H1 (cell line): Measurements from ENCODE around the gene TDRD5. TPM values are rescaled to one million over a fixed set of nuclear protein-coding genes. Genes with fewer than 3 reads are reported as not detected.

Source experiments
- CTCF ChIA-PET: fragments of 300-600 bp; sonication (Branson Sonifier 250); formaldehyde crosslinking; loops from one replicate; lab custom pipeline; 2021; ENCODE audit not compliant: partially characterized antibody; lab: Charles Lee
- POLR2A ChIA-PET: fragments of 300-600 bp; sonication (Branson Sonifier 250); formaldehyde crosslinking; loops from one replicate; lab custom pipeline; 2021; ENCODE audit warnings: inconsistent platforms; ENCODE audit not compliant: partially characterized antibody; lab: Charles Lee
- DNase-seq, 2 experiments: peaks; one replicate each; pipeline versions ENCODE4 v3.0.0 to v3.0.0-alpha.2; 2010 to 2022; ENCODE audit warnings: low spot score in 2 of 2, low read depth in 1 of 2, mixed read lengths in 1 of 2
- FAIRE-seq: peaks from 2 replicates; lab custom pipeline; 2011; peaks lifted over from hg19 to GRCh38; lab: Jason Lieb, UNC
- H2AFZ ChIP-seq: 2 replicates; pipeline ENCODE4 v1.8.1; 2012; ENCODE audit warnings: low read length, inconsistent platforms
- H2AK5ac ChIP-seq: 2 replicates; pipeline ENCODE4 v1.6.1; 2013; ENCODE audit warnings: low read depth, low read length
- H2BK120ac ChIP-seq: replicated peaks from 2 replicates; pipeline ENCODE3; 2013; ENCODE audit warnings: low read depth, low read length, inconsistent platforms
- H2BK12ac ChIP-seq: 2 replicates; pipeline ENCODE4 v1.6.1; 2013; ENCODE audit warnings: low read depth, low read length
- H2BK15ac ChIP-seq: 2 replicates; pipeline ENCODE4 v1.6.1; 2013; ENCODE audit warnings: low read length
- H2BK20ac ChIP-seq: 2 replicates; pipeline ENCODE4 v1.6.1; 2013; ENCODE audit warnings: low read length
- H2BK5ac ChIP-seq: 2 replicates; pipeline ENCODE4 v1.6.1; 2013; ENCODE audit warnings: low read depth, low read length
- H3K14ac ChIP-seq: 2 replicates; pipeline ENCODE4 v1.6.1; 2013; ENCODE audit warnings: inconsistent platforms; ENCODE audit not compliant: insufficient read length
- H3K18ac ChIP-seq: 2 replicates; pipeline ENCODE4 v1.6.1; 2013; ENCODE audit warnings: low read length; ENCODE audit errors: extremely low read depth
- H3K23ac ChIP-seq: 2 replicates; pipeline ENCODE4 v1.6.1; 2013; ENCODE audit warnings: inconsistent platforms; ENCODE audit not compliant: insufficient read length
- H3K23me2 ChIP-seq: 2 replicates; pipeline ENCODE4 v1.6.1; 2013; ENCODE audit warnings: low read depth, low read length
- H3K27ac ChIP-seq: 2 replicates; pipeline ENCODE4 v1.6.1; 2011; ENCODE audit warnings: low read depth, low read length, inconsistent platforms
- H3K27me3 ChIP-seq, 4 experiments: replicated peaks in 1 of 4; 1 replicate in 1 of 4; 2 replicates in 3 of 4; pipeline versions ENCODE4 v1.6.1 to v1.8.1; 2011 to 2013; ENCODE audit warnings: low read length in 3 of 4, mild to moderate bottlenecking in 3 of 4, inconsistent platforms in 2 of 4, mixed read lengths in 2 of 4, moderate library complexity in 1 of 4; ENCODE audit not compliant: control insufficient read depth in 3 of 4, insufficient read depth in 3 of 4; ENCODE audit errors: extremely low read depth in 1 of 4
- H3K36me3 ChIP-seq, 4 experiments: 2 replicates each; pipeline versions ENCODE4 v1.6.1 to v1.8.1; 2011 to 2013; ENCODE audit warnings: mild to moderate bottlenecking in 4 of 4, low read length in 3 of 4, moderate library complexity in 2 of 4, control low read depth in 1 of 4, inconsistent platforms in 1 of 4; ENCODE audit not compliant: insufficient read depth in 4 of 4, control insufficient read depth in 2 of 4
- H3K4ac ChIP-seq: replicated peaks from 2 replicates; pipeline ENCODE3; 2013; ENCODE audit warnings: low read length, low read depth, mixed read lengths, inconsistent platforms; ENCODE audit not compliant: insufficient read length
- H3K4me1 ChIP-seq, 4 experiments: replicated peaks in 1 of 4; 1 replicate in 1 of 4; 2 replicates in 3 of 4; pipeline versions ENCODE4 v1.6.1 to v1.8.1; 2011 to 2013; ENCODE audit warnings: low read length in 3 of 4, inconsistent platforms in 2 of 4, mixed read lengths in 1 of 4; ENCODE audit not compliant: insufficient read depth in 4 of 4, control insufficient read depth in 3 of 4
- H3K4me2 ChIP-seq, 2 experiments: 2 replicates each; pipeline versions ENCODE4 v1.6.1 to v1.8.1; 2011 to 2013; ENCODE audit warnings: low read depth in 2 of 2, low read length in 2 of 2, control low read depth in 1 of 2, inconsistent platforms in 1 of 2, mild to moderate bottlenecking in 1 of 2; ENCODE audit not compliant: insufficient read depth in 1 of 2
- H3K4me3 ChIP-seq, 4 experiments: fragments of 200-600, 300-600 bp in 1 of 4; sonication (generic), shearing (Covaris generic), sonication (Bioruptor Twin) in 1 of 4; 2 replicates each; pipeline versions ENCODE4 v1.5.1 to v1.8.1; 2011 to 2016; ENCODE audit warnings: low read length in 4 of 4, low read depth in 3 of 4, control low read depth in 2 of 4, inconsistent platforms in 2 of 4, mild to moderate bottlenecking in 2 of 4, mixed read lengths in 1 of 4, moderate library complexity in 1 of 4; ENCODE audit not compliant: insufficient read depth in 2 of 4; ENCODE audit errors: extremely low read depth in 1 of 4
- H3K56ac ChIP-seq: replicated peaks from 2 replicates; pipeline ENCODE3; 2013; ENCODE audit warnings: low read depth, mild to moderate bottlenecking, mixed read lengths, low read length, inconsistent platforms; ENCODE audit not compliant: insufficient read length
- H3K79me1 ChIP-seq: 2 replicates; pipeline ENCODE4 v1.6.1; 2013; ENCODE audit warnings: low read depth, low read length, control low read depth
- H3K79me2 ChIP-seq, 2 experiments: 2 replicates each; pipeline versions ENCODE4 v1.6.1 to v1.8.1; 2012 to 2013; ENCODE audit warnings: low read length in 2 of 2, mild to moderate bottlenecking in 2 of 2, inconsistent platforms in 1 of 2; ENCODE audit not compliant: insufficient read depth in 2 of 2, control insufficient read depth in 1 of 2
- H3K9ac ChIP-seq, 4 experiments: replicated peaks in 1 of 4; 1 replicate in 1 of 4; 2 replicates in 3 of 4; pipeline versions ENCODE4 v1.6.1 to v1.8.1; 2011 to 2013; ENCODE audit warnings: low read depth in 3 of 4, low read length in 3 of 4, control low read depth in 2 of 4, mild to moderate bottlenecking in 2 of 4, moderate library complexity in 2 of 4, inconsistent platforms in 1 of 4; ENCODE audit errors: extremely low read depth in 1 of 4
- H3K9me3 ChIP-seq, 2 experiments: 2 replicates each; pipeline versions ENCODE4 v1.6.1 to v1.8.1; 2012 to 2013; ENCODE audit warnings: mild to moderate bottlenecking in 2 of 2, moderate library complexity in 2 of 2, control low read depth in 1 of 2, inconsistent platforms in 1 of 2, low read depth in 1 of 2, low read length in 1 of 2, mixed read lengths in 1 of 2; ENCODE audit not compliant: insufficient read depth in 2 of 2
- H4K20me1 ChIP-seq, 2 experiments: replicated peaks in 1 of 2; 2 replicates each; pipeline versions ENCODE3 to v1.8.1; 2011 to 2013; ENCODE audit warnings: inconsistent platforms in 2 of 2, low read length in 2 of 2, mild to moderate bottlenecking in 1 of 2; ENCODE audit not compliant: insufficient read depth in 2 of 2, control insufficient read depth in 1 of 2
- H4K5ac ChIP-seq: 2 replicates; pipeline ENCODE4 v1.6.1; 2013; ENCODE audit warnings: low read length, low read depth, mixed read lengths, inconsistent platforms; ENCODE audit not compliant: insufficient read length
- H4K8ac ChIP-seq: 2 replicates; pipeline ENCODE4 v1.8.0; 2013; ENCODE audit warnings: mild to moderate bottlenecking, moderate library complexity, low read length, inconsistent platforms; ENCODE audit not compliant: insufficient read depth; ENCODE audit errors: extremely low read depth
- H4K91ac ChIP-seq: replicated peaks from 2 replicates; pipeline ENCODE3; 2013; ENCODE audit warnings: low read length, mixed read lengths, inconsistent platforms; ENCODE audit not compliant: insufficient read length
- ASH2L ChIP-seq: fragments of 200-600, 300-600 bp; sonication (generic); IDR thresholded peaks from one replicate; pipeline ENCODE4 v1.7.1; 2017; ENCODE audit warnings: low read length
- BCL11A ChIP-seq, 2 experiments: IDR thresholded peaks; one replicate each; pipeline ENCODE4 v1.6.1; 2011; ENCODE audit warnings: low read depth in 2 of 2, low read length in 2 of 2, mild to moderate bottlenecking in 2 of 2
- EZH2 ChIP-seq: fragments of 200-600 bp; sonication (generic); IDR thresholded peaks from 2 replicates; pipeline ENCODE4 v1.7.1; 2012; ENCODE audit warnings: low read depth, mild to moderate bottlenecking, moderate library complexity, low read length, inconsistent platforms; ENCODE audit not compliant: severe bottlenecking
- HDAC6 ChIP-seq: IDR thresholded peaks from one replicate; pipeline ENCODE4 v1.7.1; 2012; ENCODE audit warnings: low read depth, mild to moderate bottlenecking, inconsistent platforms, low read length, moderate library complexity
- JUN ChIP-seq: IDR thresholded peaks from 2 replicates; pipeline ENCODE4 v1.6.1; 2011; ENCODE audit warnings: low read depth, mild to moderate bottlenecking, improper control_type of control experiment, low read length
- NANOG ChIP-seq: IDR thresholded peaks from 2 replicates; pipeline ENCODE4 v1.6.1; 2011; ENCODE audit warnings: low read length, low read depth, mild to moderate bottlenecking, inconsistent platforms; ENCODE audit not compliant: insufficient read depth, poor library complexity, severe bottlenecking
- PHF8 ChIP-seq: fragments of 200-600 bp; sonication (generic); conservative IDR thresholded peaks from 2 replicates; pipeline ENCODE4 v1.7.1; 2012; ENCODE audit warnings: low read depth, mild to moderate bottlenecking, inconsistent platforms, low read length, moderate library complexity
- RFX5 ChIP-seq: IDR thresholded peaks from 2 replicates; pipeline ENCODE4 v1.6.1; 2011; ENCODE audit warnings: low read depth, low read length, improper control_type of control experiment, borderline replicate concordance
- SIRT6 ChIP-seq: IDR thresholded peaks from one replicate; pipeline ENCODE4 v1.7.1; 2012; ENCODE audit warnings: low read length, inconsistent platforms
- TCF12 ChIP-seq: IDR thresholded peaks from 2 replicates; pipeline ENCODE4 v1.6.1; 2011; ENCODE audit warnings: low read depth, mild to moderate bottlenecking, low read length
- WGBS, 2 experiments: shearing (Covaris generic) in 1 of 2; methylation state at CpG; one replicate each; pipeline versions ENCODE4 v1.1.6 to v1.1.7; 2013 to 2015; ENCODE audit warnings: low lambda C conversion rate in 2 of 2, mixed read lengths in 2 of 2, inconsistent platforms in 1 of 2, low coverage in 1 of 2, missing lambda C conversion rate in 1 of 2; ENCODE audit not compliant: insufficient replicate concordance in 2 of 2, insufficient coverage in 1 of 2, insufficient read length in 1 of 2; ENCODE audit errors: extremely low coverage in 1 of 2, missing lambda C conversion rate in 1 of 2; 5-methylcytosine and 5-hydroxymethylcytosine counted together
- polyA plus RNA-seq, 7 experiments: library from polyadenylated mRNA; depleted of rRNA in 3 of 7; stranded (reverse) in 5 of 7; unstranded in 2 of 7; fragments of >200 nt in 5 of 7; fragments of 200-250 nt in 2 of 7; gene quantifications; 1 replicate in 5 of 7; 2 replicates in 1 of 7; 4 replicates in 1 of 7; pipeline versions ENCODE4 v1.2.1 to v1.2.3, GENCODE V29; 2011 to 2013; ENCODE audit warnings: missing spikeins in 2 of 7, mixed read lengths in 2 of 7
- total RNA-seq: library from RNA; stranded (reverse); fragmentation: NEBNext Ultra II Directional; extraction: Animal tissue kit (Norgen Biotek cat#: 25700); gene quantifications from 2 replicates; pipeline ENCODE4 v1.2.1, GENCODE V29; 2021
- TF ChIP-seq, protein P1 (sequence below): IDR thresholded peaks from 2 replicates; pipeline ENCODE4 v1.6.1; 2012; ENCODE audit warnings: inconsistent platforms

Gene TDRD5
- total and polyA plus RNA-seq, 2 of the 8 experiments (the other 6 are each of a cell fraction or from before 2014, with no cell fraction given), result 0.53 to 1.4 TPM

DNA sequence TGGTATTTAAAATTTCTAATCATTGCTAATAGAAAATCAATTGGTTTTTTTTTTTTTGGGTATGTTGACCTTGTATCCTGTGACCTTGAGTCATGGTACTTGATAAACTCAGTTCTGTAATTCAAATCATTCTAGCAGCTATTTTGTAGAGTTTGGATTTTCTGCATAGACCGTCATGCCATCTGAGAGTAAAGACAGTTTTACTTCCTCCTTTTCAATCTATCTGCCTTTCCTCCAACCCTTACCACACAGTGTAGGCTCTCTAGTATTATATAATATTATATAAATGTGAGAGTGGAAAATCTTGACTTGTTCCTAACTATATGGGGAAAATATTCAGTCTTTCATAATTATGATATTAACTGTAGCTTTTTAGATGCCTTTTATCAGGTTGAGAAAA lies 7.0 kb downstream of the TDRD5 start:
- DNase-seq (no peak), FAIRE-seq (no peak)
- Histone ChIP-seq H3K79me2 (no peaks in the 10 kb centered on the region), H2AFZ (no peak overlapping the region), H3K56ac (no peak overlapping the region), H2AK5ac (no peak overlapping the region), H3K27ac (no peak overlapping the region), H3K9ac (no peak overlapping the region), H4K91ac (no peak overlapping the region), H3K23ac (no peak overlapping the region), H2BK15ac (no peak overlapping the region), H2BK5ac (no peak overlapping the region), H2BK12ac (no peak overlapping the region), H3K9me3 (no peaks in the 10 kb centered on the region), H3K4ac (no peak overlapping the region), H3K14ac (no peak overlapping the region), H3K18ac (no peak overlapping the region), H3K23me2 (no peaks in the 10 kb centered on the region), H3K36me3 (no peaks in the 10 kb centered on the region), H3K4me3 (no peak overlapping the region), H3K79me1 (no peaks in the 10 kb centered on the region), H4K20me1 (no peaks in the 10 kb centered on the region), H3K27me3 (no peaks in the 10 kb centered on the region), H4K5ac (no peak overlapping the region), H3K4me1 (no peaks in the 10 kb centered on the region), H4K8ac (no peak overlapping the region), H2BK20ac (no peak overlapping the region), H2BK120ac (no peak overlapping the region), H3K4me2 (no peak overlapping the region)
- CTCF ChIA-PET, result interaction anchor here (0.7 to 2.1 kb wide), 10 partner anchors 9 to 270 kb away, joined by 3 to 6 read pairs (median 3); no protein-coding TSS in a partner anchor
- 92% methylated on average over 1 of the region's 1 CpG; no CpG with 5 or more reads in 1 of the 2 experiments for WGBS, 2 experiments
- TF ChIP-seq BCL11A (IDR thresholded peaks at IDR 0.05; ENCODE audit: low read depth in 2 of 2, low read length in 2 of 2) (no peak), RFX5 (no peak), JUN (no peak), PHF8 (no peak), ASH2L (no peak), NANOG (no peak), TCF12 (no peak), EZH2 (no peak), HDAC6 (no peak), SIRT6 (no peak)
- TF ChIP-seq, protein P1, sequence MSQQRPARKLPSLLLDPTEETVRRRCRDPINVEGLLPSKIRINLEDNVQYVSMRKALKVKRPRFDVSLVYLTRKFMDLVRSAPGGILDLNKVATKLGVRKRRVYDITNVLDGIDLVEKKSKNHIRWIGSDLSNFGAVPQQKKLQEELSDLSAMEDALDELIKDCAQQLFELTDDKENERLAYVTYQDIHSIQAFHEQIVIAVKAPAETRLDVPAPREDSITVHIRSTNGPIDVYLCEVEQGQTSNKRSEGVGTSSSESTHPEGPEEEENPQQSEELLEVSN, result no peak
- POLR2A ChIA-PET, result interaction anchor here (0.5 to 0.6 kb wide), 2 partner anchors 143 to 229 kb away, joined by 3 read pairs; no protein-coding TSS in a partner anchor
